HepG2 (cell line): ENCODE results near the gene PPFIA4. TPM values are rescaled to one million over a fixed set of nuclear protein-coding genes. Genes with fewer than 3 reads are reported as not detected.

ENCODE experiments used
- ATAC-seq: fragments of 200-7000 bp; cut with Tn5 transposase; 3 replicates; pipeline ENCODE4 v1.9.1; 2020; ENCODE audit warnings: mild to moderate bottlenecking, moderate library complexity
- BruUV-seq: library from RNA; stranded (reverse); fragments of 400-500 nt; replicated peaks from 2 replicates; lab custom pipeline; 2021; lab: Mats Ljungman, UMichigan
- CTCF ChIA-PET: fragments of 300-600 bp; formaldehyde crosslinking; extraction: SDS; loops from one replicate; lab custom pipeline; 2021; ENCODE audit warnings: low total read pairs, inconsistent platforms, low intra/inter-chr PET ratio; lab: Yijun Ruan, JAX
- POLR2A ChIA-PET: fragments of 350-600 bp; sonication (Branson Sonifier 250); formaldehyde crosslinking; loops from one replicate; lab custom pipeline; 2020; ENCODE audit warnings: antibody characterized with exemption, inconsistent platforms; lab: Yijun Ruan, JAX
- DNase-seq: peaks from one replicate; pipeline ENCODE4 v3.0.0-alpha.2; 2015; ENCODE audit warnings: low spot score
- FAIRE-seq: peaks from 3 replicates; lab custom pipeline; 2011; peaks lifted over from hg19 to GRCh38; lab: Jason Lieb, UNC
- H2AFZ ChIP-seq: one replicate; pipeline ENCODE4 v1.6.1; 2011; ENCODE audit warnings: low read length, inconsistent platforms
- H3K27ac ChIP-seq: fragments of 300-600 bp; 3 replicates; pipeline ENCODE4 v1.8.0; 2011; ENCODE audit warnings: mixed run types, mild to moderate bottlenecking, mixed read lengths, low read length, inconsistent platforms; ENCODE audit not compliant: insufficient read depth; ENCODE audit errors: extremely low read length
- H3K27me3 ChIP-seq, 2 experiments: fragments of 200-600 bp in 1 of 2; 2 replicates in 1 of 2; 3 replicates in 1 of 2; pipeline versions ENCODE4 v1.6.0 to v1.8.0; 2011; ENCODE audit warnings: low read length in 2 of 2, mild to moderate bottlenecking in 2 of 2, moderate library complexity in 2 of 2, inconsistent platforms in 1 of 2; ENCODE audit not compliant: insufficient read depth in 2 of 2, control insufficient read depth in 1 of 2
- H3K36me3 ChIP-seq, 2 experiments: fragments of 200-600 bp in 1 of 2; replicated peaks in 1 of 2; 2 replicates in 1 of 2; 3 replicates in 1 of 2; pipeline versions ENCODE4 v1.5.1 to v1.8.0; 2011; ENCODE audit warnings: low read length in 2 of 2, inconsistent platforms in 1 of 2; ENCODE audit not compliant: insufficient read depth in 2 of 2, control insufficient read depth in 1 of 2
- H3K4me1 ChIP-seq: 2 replicates; pipeline ENCODE4 v1.5.1; 2012; ENCODE audit warnings: low read length, inconsistent platforms; ENCODE audit not compliant: insufficient read depth
- H3K4me2 ChIP-seq: 2 replicates; pipeline ENCODE4 v1.6.0; 2011; ENCODE audit warnings: low read depth, low read length, inconsistent platforms
- H3K4me3 ChIP-seq, 3 experiments: fragments of 200-600 bp in 1 of 3; sonication (generic), shearing (Covaris generic) in 1 of 3; replicated peaks in 1 of 3; 2 replicates each; pipeline ENCODE4 v1.5.1; 2011 to 2016; ENCODE audit warnings: low read length in 3 of 3, inconsistent platforms in 2 of 3, low read depth in 2 of 3, mild to moderate bottlenecking in 2 of 3, control low read depth in 1 of 3, mixed read lengths in 1 of 3; ENCODE audit not compliant: insufficient read depth in 1 of 3
- H3K79me2 ChIP-seq: one replicate; pipeline ENCODE4 v1.6.1; 2011; ENCODE audit warnings: low read length, inconsistent platforms; ENCODE audit not compliant: insufficient read depth
- H3K9ac ChIP-seq: 2 replicates; pipeline ENCODE4 v1.6.0; 2011; ENCODE audit warnings: mild to moderate bottlenecking, low read depth, low read length, inconsistent platforms; ENCODE audit not compliant: insufficient read depth
- H3K9me3 ChIP-seq: 2 replicates; pipeline ENCODE4 v1.5.1; 2012; ENCODE audit warnings: mild to moderate bottlenecking, low read length
- H4K20me1 ChIP-seq: 2 replicates; pipeline ENCODE4 v1.6.0; 2011; ENCODE audit warnings: inconsistent platforms, mild to moderate bottlenecking, low read length, moderate library complexity; ENCODE audit not compliant: insufficient read depth
- ATF7 ChIP-seq, 2 experiments: fragments of 450-650 bp in 1 of 2; sonication (generic) in 1 of 2; formaldehyde crosslinking in 1 of 2; IDR thresholded peaks; 2 replicates each; pipeline versions ENCODE4 v1.4.0 to v1.6.1; 2016 to 2020; ENCODE audit warnings: antibody characterized with exemption in 1 of 2, mild to moderate bottlenecking in 1 of 2, missing genetic modification reagents in 1 of 2
- ZC3H13 ChIP-seq: sonication (generic); formaldehyde crosslinking; IDR thresholded peaks from 2 replicates; pipeline ENCODE4 v1.8.1; 2023; ENCODE audit warnings: mild to moderate bottlenecking, missing genetic modification reagents, moderate library complexity
- ZMYM3 ChIP-seq: sonication (generic); formaldehyde crosslinking; IDR thresholded peaks from 2 replicates; pipeline ENCODE4 v1.5.1; 2020; ENCODE audit warnings: mild to moderate bottlenecking, missing genetic modification reagents
- ZNF747 ChIP-seq: sonication (generic); formaldehyde crosslinking; IDR thresholded peaks from 2 replicates; pipeline ENCODE4 v1.8.1; 2023; ENCODE audit warnings: missing genetic modification reagents, mild to moderate bottlenecking, borderline replicate concordance
- ZNF749 ChIP-seq: sonication (generic); formaldehyde crosslinking; IDR thresholded peaks from 2 replicates; pipeline ENCODE4 v1.8.0; 2022; ENCODE audit warnings: mild to moderate bottlenecking, missing genetic modification reagents, moderate library complexity, borderline replicate concordance
- WGBS: methylation state at CpG from one replicate; pipeline ENCODE4 v1.1.6; 2017; ENCODE audit warnings: low lambda C conversion rate; 5-methylcytosine and 5-hydroxymethylcytosine counted together
- in situ Hi-C: cut with HindIII; loops from 2 replicates; pipeline ENCODE4 v1.10.0; 2017; ENCODE audit warnings: low pct_unique_long_range_greater_than_20kb; ENCODE audit not compliant: extremely low pct_ligation_motif_present
- intact Hi-C: fragments of 100-400 bp; cut with micrococcal nuclease; formaldehyde crosslinking; loops from one replicate; pipeline ENCODE4 v1.10.0; 2022; ENCODE audit not compliant: unreplicated experiment
- polyA plus RNA-seq, 8 experiments: library from polyadenylated mRNA; depleted of rRNA in 3 of 8; stranded (reverse) in 7 of 8; unstranded in 1 of 8; fragments of >200 nt; fragmentation: Illumina TruSeq in 4 of 8; extraction: Trizol in 4 of 8; gene quantifications; 2 replicates each; pipeline versions ENCODE4 v1.2.1 to v1.2.3, GENCODE V29; 2011 to 2016; ENCODE audit warnings: low read depth in 4 of 8, missing spikeins in 1 of 8, mixed read lengths in 1 of 8; ENCODE audit not compliant: insufficient read depth in 1 of 8
- total RNA-seq, 5 experiments: library from RNA; depleted of rRNA; stranded (reverse); fragments of >200 nt; fragmentation: Illumina TruSeq; extraction: Trizol; gene quantifications; 2 replicates each; pipeline ENCODE4 v1.2.3, GENCODE V29; 2016; ENCODE audit warnings: low read depth in 1 of 5
- TF ChIP-seq, protein P1 (sequence below): sonication (generic); formaldehyde crosslinking; IDR thresholded peaks from 2 replicates; pipeline ENCODE4 v1.5.1; 2020; ENCODE audit warnings: mild to moderate bottlenecking, moderate library complexity, missing genetic modification reagents

The PPFIA4 gene
- total and polyA plus RNA-seq, 2 of the 13 experiments (the other 11 are each of a cell fraction or from before 2014, with no cell fraction given) = 6.4 TPM; not detected in 1

GRCh38 chr1:203056516-203056915, 30.2 kb downstream of the PPFIA4 start:
- TF ChIP-seq, protein P1, sequence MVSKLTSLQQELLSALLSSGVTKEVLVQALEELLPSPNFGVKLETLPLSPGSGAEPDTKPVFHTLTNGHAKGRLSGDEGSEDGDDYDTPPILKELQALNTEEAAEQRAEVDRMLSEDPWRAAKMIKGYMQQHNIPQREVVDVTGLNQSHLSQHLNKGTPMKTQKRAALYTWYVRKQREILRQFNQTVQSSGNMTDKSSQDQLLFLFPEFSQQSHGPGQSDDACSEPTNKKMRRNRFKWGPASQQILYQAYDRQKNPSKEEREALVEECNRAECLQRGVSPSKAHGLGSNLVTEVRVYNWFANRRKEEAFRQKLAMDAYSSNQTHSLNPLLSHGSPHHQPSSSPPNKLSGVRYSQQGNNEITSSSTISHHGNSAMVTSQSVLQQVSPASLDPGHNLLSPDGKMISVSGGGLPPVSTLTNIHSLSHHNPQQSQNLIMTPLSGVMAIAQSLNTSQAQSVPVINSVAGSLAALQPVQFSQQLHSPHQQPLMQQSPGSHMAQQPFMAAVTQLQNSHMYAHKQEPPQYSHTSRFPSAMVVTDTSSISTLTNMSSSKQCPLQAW (CRISPR knock-in tag) = no peak
- TF ChIP-seq ZNF749 (CRISPR knock-in tag) (no peak), ATF7 (IDR thresholded peaks at IDR 0.05) (no peak), ATF7 (CRISPR knock-in tag; IDR thresholded peaks at IDR 0.05) (no peak), ZC3H13 (CRISPR knock-in tag) (no peak), ZMYM3 (0 out of 2 replicates have a peak, but pooled peaks have one; percentile 21), ZNF747 (CRISPR knock-in tag) (no peak)
- ChIA-PET POLR2A (no interaction called here), CTCF (no interaction called here)
- in situ Hi-C loops = no loop called here
- H2AFZ ChIP-seq = no peak overlapping the region
- 78% methylated on average over 6 of the region's 6 CpGs for WGBS
- H3K27ac ChIP-seq = no peak overlapping the region
- peaks cover 3 to 15% of the 10 kb centered on the region in 2 experiments; a peak in 3 of 5 replicates for H3K27me3 ChIP-seq
- H3K79me2 ChIP-seq = no peaks in the 10 kb centered on the region
- intact Hi-C loops = no loop called here
- no peak overlapping the region for H3K9ac ChIP-seq
- ATAC-seq (no peak), DNase-seq (no peak), FAIRE-seq (no peak)
- peaks cover 3% of the 10 kb centered on the region for H3K4me1 ChIP-seq
- no peaks in the 10 kb centered on the region for H4K20me1 ChIP-seq
- H3K9me3 ChIP-seq = no peaks in the 10 kb centered on the region
- no peak overlapping the region for H3K4me3 ChIP-seq
- BruUV-seq = no TSS peak
- H3K4me2 ChIP-seq = no peak overlapping the region
- H3K36me3 ChIP-seq = no peaks in the 10 kb centered on the region
